Dedifferentiated amniotic fluid mesenchymal stem cell (primary cell): ENCODE data around the gene ZNF804B.

Source experiments
- DNase-seq: peaks from one replicate; pipeline ENCODE4 v3.0.0-alpha.2; 2016; ENCODE audit errors: extremely low spot score

The ZNF804B gene

GRCh38 chr7:89265631-89266030 is 506.1 kb downstream of the ZNF804B start:
- no peak for DNase-seq

- DNase-seq: no peak
Observed at GRCh38 chr7:89283302-89283701, 523.8 kb downstream of the ZNF804B start.

DNA sequence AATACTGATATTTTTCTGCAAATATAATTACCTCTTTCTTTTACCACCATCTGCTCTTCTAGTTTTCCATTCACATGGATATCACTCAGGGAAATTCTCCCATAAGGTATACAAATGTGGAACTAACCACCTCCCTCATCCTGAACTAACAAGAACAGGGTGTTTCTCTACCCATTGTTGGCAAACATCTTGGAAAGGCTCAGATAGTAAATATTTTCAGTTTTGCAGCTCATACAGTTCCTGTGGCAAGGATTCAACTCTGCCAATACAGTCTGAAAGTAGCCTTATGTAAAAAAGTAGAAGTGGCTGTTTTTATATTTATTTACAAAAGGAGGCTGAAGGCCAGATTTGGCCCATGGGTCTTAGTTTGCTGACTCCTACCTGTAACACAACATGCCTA is 549.0 kb downstream of the ZNF804B start:
- DNase-seq: no peak

- no peak for DNase-seq
Observed at GRCh38 chr7:89311886-89312285, 552.4 kb downstream of the ZNF804B start.

DNA sequence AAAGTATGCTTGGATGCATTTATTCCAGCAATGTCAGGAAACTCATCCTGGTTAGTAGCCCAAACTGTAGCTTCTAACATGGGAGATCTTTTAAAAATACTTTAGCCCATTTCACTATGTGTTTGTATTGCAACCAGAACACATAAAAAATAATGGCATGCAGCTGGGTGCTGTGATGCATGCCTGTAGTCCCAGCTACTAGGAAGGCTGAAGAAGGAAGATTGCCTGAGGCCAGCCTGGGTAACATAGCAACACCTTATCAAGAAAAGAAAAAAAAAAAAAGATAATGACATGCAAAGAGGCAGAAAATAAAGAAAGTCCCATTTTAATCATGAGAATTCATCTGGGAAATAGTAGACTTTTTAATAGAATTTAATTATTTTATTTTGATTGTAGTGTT is 553.1 kb downstream of the ZNF804B start:
- no peak for DNase-seq

DNA sequence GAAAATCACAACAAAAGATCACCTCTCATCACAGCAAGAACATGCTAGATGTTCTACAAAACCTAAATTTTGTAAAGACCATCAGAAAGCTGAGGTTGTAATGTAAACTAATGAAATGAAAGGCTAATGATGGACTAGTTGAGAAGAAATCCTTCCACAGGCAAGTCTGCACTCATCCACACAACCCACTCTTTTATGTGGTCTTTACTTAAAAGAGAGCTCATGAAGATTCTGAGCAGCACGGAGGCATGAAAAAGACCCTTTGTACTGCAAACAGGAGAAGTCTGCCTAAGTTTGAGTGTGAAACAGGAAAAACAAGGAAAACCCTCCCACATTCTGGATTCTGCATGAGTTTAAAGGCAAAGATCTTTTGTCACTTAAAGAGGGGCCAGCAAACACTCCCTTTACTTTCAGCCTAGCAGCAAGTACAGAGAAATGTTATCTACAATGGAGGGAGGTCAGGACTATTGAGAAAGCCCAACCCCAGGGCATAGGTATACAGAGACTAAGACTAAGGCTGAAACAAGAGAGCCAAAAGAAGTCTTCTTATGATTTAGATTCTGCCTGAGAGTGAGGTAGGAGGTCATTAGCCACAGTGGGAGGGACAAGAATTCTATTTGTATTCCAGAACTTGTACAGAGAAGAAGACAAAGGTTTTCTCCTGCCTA is 557.2 kb downstream of the ZNF804B start:
- no peak for DNase-seq

DNA sequence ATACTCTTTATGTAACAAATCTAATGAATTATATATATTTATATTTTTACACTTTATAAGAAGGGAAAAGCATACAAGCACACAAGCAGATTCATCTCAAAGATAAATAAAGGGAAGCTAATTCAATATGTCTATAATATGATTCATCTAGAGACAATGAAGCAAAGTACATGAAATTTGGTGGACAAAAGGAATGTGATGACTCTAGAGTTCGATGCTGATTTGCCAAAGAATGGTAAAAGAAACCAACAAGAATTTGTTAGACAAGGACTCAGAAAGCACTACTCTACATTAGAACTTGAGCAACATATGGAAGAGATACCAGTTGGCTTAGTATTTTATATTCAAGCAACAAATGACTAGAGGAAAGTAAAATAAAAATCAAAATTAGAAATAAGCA is 572.5 kb downstream of the ZNF804B start:
- no peak for DNase-seq

- DNase-seq: no peak
Observed at GRCh38 chr7:89334797-89335196, 575.3 kb downstream of the ZNF804B start.

DNA sequence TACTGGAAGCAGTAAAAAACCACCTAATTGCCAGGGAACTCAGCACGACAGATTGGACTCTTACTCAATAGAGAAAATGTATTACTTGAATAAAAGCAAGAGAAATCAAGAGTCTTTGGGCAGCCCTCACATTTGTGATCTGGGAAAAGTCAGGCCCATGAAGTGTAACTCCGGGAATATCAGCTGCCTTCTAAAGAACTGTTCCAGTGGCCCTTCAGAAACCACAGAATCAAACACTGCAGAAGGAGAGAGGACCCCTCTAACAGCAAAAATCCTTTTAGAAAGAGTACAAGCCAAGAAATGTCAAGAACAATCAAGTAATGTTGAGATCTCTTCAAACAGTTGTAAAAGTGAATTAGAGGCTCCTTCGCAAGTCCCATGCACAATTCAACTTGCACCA is 576.0 kb downstream of the ZNF804B start:
- no peak for DNase-seq

DNA sequence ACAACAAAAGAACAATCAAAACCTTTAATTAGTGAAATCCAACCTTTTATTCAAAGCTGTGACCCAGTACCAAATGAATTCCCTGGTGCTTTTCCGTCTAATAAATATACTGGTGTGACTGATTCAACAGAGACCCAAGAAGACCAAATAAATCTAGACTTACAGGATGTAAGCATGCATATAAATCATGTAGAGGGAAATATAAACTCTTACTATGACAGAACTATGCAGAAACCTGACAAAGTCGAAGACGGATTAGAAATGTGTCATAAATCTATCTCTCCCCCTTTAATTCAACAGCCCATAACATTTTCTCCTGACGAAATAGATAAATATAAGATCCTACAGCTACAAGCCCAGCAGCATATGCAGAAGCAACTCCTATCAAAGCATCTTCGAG is 576.6 kb downstream of the ZNF804B start:
- no peak for DNase-seq

DNA sequence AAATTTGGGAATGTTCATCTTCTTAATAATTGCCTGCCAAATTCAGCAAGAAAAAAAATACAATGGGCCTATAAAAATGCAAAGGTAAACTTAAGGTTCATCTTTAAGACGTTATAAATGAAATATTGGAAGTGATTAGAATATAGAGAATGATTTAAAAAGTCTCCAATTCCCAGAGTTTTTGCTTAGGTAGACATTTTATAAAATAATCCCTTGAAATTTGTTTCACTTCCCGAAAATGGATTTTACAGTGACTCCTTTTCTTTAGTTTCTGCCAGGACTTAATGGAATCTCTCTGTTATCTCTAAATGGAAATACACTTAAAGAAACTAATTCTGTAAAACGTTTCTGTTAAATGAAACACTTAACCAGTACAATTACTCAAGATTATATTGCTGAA is 580.2 kb downstream of the ZNF804B start:
- DNase-seq: no peak

DNA sequence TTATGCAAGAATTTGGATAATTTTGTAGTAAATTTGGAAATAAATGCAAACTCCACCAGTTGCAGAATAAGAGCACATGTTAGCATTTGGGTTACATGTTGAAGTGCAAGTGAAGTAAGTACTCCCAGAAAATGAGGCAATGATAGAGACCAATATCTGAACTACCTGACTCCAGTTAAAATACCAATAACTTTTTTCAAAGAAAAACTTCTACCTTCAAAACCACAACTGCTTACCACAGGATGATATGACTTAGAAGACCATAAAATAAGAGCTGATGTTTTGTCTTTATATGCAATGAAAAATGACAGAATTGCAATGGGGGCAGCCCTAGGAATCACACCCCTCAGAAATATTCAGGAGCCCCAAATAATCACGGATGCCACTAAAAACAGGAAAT is 597.6 kb downstream of the ZNF804B start:
- no peak for DNase-seq

- no peak for DNase-seq
Observed at GRCh38 chr7:89377219-89377618, 617.7 kb downstream of the ZNF804B start.

DNA sequence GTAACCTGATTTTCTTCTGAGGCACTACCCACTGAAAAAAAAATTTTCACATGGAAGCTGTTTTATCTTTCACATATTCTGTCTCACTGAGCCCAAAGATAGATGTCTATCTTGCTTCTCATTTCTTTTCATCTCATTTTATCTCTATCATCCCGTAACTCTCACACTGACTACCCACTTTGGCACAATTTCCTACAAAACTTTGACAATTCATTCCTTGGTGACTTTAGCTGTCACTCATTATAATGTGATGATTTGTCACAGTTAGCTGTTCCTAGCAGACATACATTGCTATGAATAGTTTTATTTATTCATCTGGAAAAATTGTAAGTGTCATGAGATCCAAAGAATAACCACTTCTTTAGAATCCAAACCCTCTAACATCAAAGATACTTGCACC is 625.9 kb downstream of the ZNF804B start:
- DNase-seq: no peak
